ENCODE results near the gene ACACA. TPM values are rescaled to one million over a fixed set of nuclear protein-coding genes. Genes with fewer than 3 reads are reported as not detected.
A peak's percentile ranks its signal among the peaks of the same experiment; 100 is the strongest.

The ACACA gene
- polyA plus RNA-seq, 1 donor = 24.6 TPM

GRCh38 chr17:37109106-37109505 lies 297.5 kb downstream of the ACACA start:
- DNase-seq = no peak
- Histone ChIP-seq H3K4me3 (ENCODE audit: low read length) (no peak overlapping the region), H3K4me1 (ENCODE audit: control insufficient read depth, insufficient read depth, low read length) (no peaks in the 10 kb centered on the region), H3K36me3 (ENCODE audit: control insufficient read depth, insufficient read depth, low read length) (peaks cover 39% of the 10 kb centered on the region), H3K27ac (ENCODE audit: low read length) (no peak overlapping the region), H3K27me3 (ENCODE audit: control insufficient read depth, insufficient read depth, low read length) (no peaks in the 10 kb centered on the region), H3K9me3 (ENCODE audit: control insufficient read depth, low read depth, low read length) (no peaks in the 10 kb centered on the region)
- 92% methylated on average over 2 of the region's 5 CpGs for WGBS (ENCODE audit: insufficient coverage, low lambda C conversion rate)

GRCh38 chr17:37107406-37108083 lies 299.1 kb downstream of the ACACA start:
- H3K27ac ChIP-seq (ENCODE audit: low read length) = no peak overlapping the region

GRCh38 chr17:37106049-37106448 lies 300.6 kb downstream of the ACACA start:
- WGBS (ENCODE audit: insufficient coverage, low lambda C conversion rate) = no CpG with 5 or more reads among the region's 1 CpG
- Histone ChIP-seq H3K27ac (ENCODE audit: low read length) (no peak overlapping the region), H3K36me3 (ENCODE audit: control insufficient read depth, insufficient read depth, low read length) (peaks cover 33% of the 10 kb centered on the region), H3K9me3 (ENCODE audit: control insufficient read depth, low read depth, low read length) (no peaks in the 10 kb centered on the region), H3K4me3 (ENCODE audit: low read length) (no peak overlapping the region), H3K4me1 (ENCODE audit: control insufficient read depth, insufficient read depth, low read length) (no peaks in the 10 kb centered on the region), H3K27me3 (ENCODE audit: control insufficient read depth, insufficient read depth, low read length) (no peaks in the 10 kb centered on the region)
- no peak for DNase-seq

More at GRCh38 chr17:37107406-37108083, 299.1 kb downstream of the ACACA start:
- Histone ChIP-seq H3K36me3 (ENCODE audit: control insufficient read depth, insufficient read depth, low read length) (peaks cover 40% of the 10 kb centered on the region), H3K9me3 (ENCODE audit: control insufficient read depth, low read depth, low read length) (no peaks in the 10 kb centered on the region), H3K27me3 (ENCODE audit: control insufficient read depth, insufficient read depth, low read length) (no peaks in the 10 kb centered on the region), H3K4me3 (ENCODE audit: low read length) (no peak overlapping the region), H3K4me1 (ENCODE audit: control insufficient read depth, insufficient read depth, low read length) (no peaks in the 10 kb centered on the region)
- no peak for DNase-seq
- WGBS (ENCODE audit: insufficient coverage, low lambda C conversion rate) = no CpG with 5 or more reads among the region's 7 CpGs

GRCh38 chr17:37103231-37103630 lies 303.4 kb downstream of the ACACA start:
- Histone ChIP-seq H3K4me1 (ENCODE audit: control insufficient read depth, insufficient read depth, low read length) (peaks cover 11% of the 10 kb centered on the region), H3K36me3 (ENCODE audit: control insufficient read depth, insufficient read depth, low read length) (peaks cover 22% of the 10 kb centered on the region), H3K27ac (ENCODE audit: low read length) (no peak overlapping the region), H3K4me3 (ENCODE audit: low read length) (no peak overlapping the region), H3K27me3 (ENCODE audit: control insufficient read depth, insufficient read depth, low read length) (no peaks in the 10 kb centered on the region), H3K9me3 (ENCODE audit: control insufficient read depth, low read depth, low read length) (no peaks in the 10 kb centered on the region)
- DNase-seq = no peak
- WGBS (ENCODE audit: insufficient coverage, low lambda C conversion rate) = 67% methylated on average over 1 of the region's 4 CpGs

GRCh38 chr17:37101306-37101705 lies 305.3 kb downstream of the ACACA start:
- WGBS (ENCODE audit: insufficient coverage, low lambda C conversion rate) = 100% methylated on average over 1 of the region's 2 CpGs
- Histone ChIP-seq H3K4me1 (ENCODE audit: control insufficient read depth, insufficient read depth, low read length) (peaks cover 13% of the 10 kb centered on the region), H3K9me3 (ENCODE audit: control insufficient read depth, low read depth, low read length) (no peaks in the 10 kb centered on the region), H3K27me3 (ENCODE audit: control insufficient read depth, insufficient read depth, low read length) (no peaks in the 10 kb centered on the region), H3K27ac (ENCODE audit: low read length) (no peak overlapping the region), H3K4me3 (ENCODE audit: low read length) (no peak overlapping the region), H3K36me3 (ENCODE audit: control insufficient read depth, insufficient read depth, low read length) (peaks cover 26% of the 10 kb centered on the region)
- DNase-seq = no peak

GRCh38 chr17:37100231-37100630 lies 306.4 kb downstream of the ACACA start:
- DNase-seq = no peak
- no peak overlapping the region for H3K4me3 ChIP-seq (ENCODE audit: low read length)
- no peaks in the 10 kb centered on the region for H3K9me3 ChIP-seq (ENCODE audit: control insufficient read depth, low read depth, low read length)
- no peak overlapping the region for H3K27ac ChIP-seq (ENCODE audit: low read length)
- H3K4me1 ChIP-seq (ENCODE audit: control insufficient read depth, insufficient read depth, low read length) = peaks cover 20% of the 10 kb centered on the region
- peaks cover 34% of the 10 kb centered on the region for H3K36me3 ChIP-seq (ENCODE audit: control insufficient read depth, insufficient read depth, low read length)
- WGBS (ENCODE audit: insufficient coverage, low lambda C conversion rate) = 100% methylated on average over 3 of the region's 4 CpGs
- H3K27me3 ChIP-seq (ENCODE audit: control insufficient read depth, insufficient read depth, low read length) = no peaks in the 10 kb centered on the region

GRCh38 chr17:37098910-37099664 lies 307.5 kb downstream of the ACACA start:
- peak overlapping the region; percentile 71 for H3K27ac ChIP-seq (ENCODE audit: low read length)
- no peaks in the 10 kb centered on the region for H3K27me3 ChIP-seq (ENCODE audit: control insufficient read depth, insufficient read depth, low read length)
- WGBS (ENCODE audit: insufficient coverage, low lambda C conversion rate) = 57% methylated on average over 1 of the region's 9 CpGs
- no peaks in the 10 kb centered on the region for H3K9me3 ChIP-seq (ENCODE audit: control insufficient read depth, low read depth, low read length)
- DNase-seq = peak; percentile 48 to 76
- H3K4me3 ChIP-seq (ENCODE audit: low read length) = no peak overlapping the region
- peaks cover 20% of the 10 kb centered on the region for H3K4me1 ChIP-seq (ENCODE audit: control insufficient read depth, insufficient read depth, low read length)
- H3K36me3 ChIP-seq (ENCODE audit: control insufficient read depth, insufficient read depth, low read length) = peaks cover 41% of the 10 kb centered on the region

- Histone ChIP-seq H3K9me3 (ENCODE audit: control insufficient read depth, low read depth, low read length) (no peaks in the 10 kb centered on the region), H3K4me1 (ENCODE audit: control insufficient read depth, insufficient read depth, low read length) (peaks cover 24% of the 10 kb centered on the region), H3K27me3 (ENCODE audit: control insufficient read depth, insufficient read depth, low read length) (no peaks in the 10 kb centered on the region), H3K27ac (ENCODE audit: low read length) (peak overlapping the region; percentile 71), H3K36me3 (ENCODE audit: control insufficient read depth, insufficient read depth, low read length) (peaks cover 35% of the 10 kb centered on the region), H3K4me3 (ENCODE audit: low read length) (no peak overlapping the region)
- no peak for DNase-seq
- no CpG with 5 or more reads among the region's 5 CpGs for WGBS (ENCODE audit: insufficient coverage, low lambda C conversion rate)
These were observed 308.5 kb downstream of the ACACA start for GRCh38 chr17:37098152-37098551.

- Histone ChIP-seq H3K36me3 (ENCODE audit: control insufficient read depth, insufficient read depth, low read length) (peaks cover 38% of the 10 kb centered on the region), H3K4me3 (ENCODE audit: low read length) (no peak overlapping the region), H3K27ac (ENCODE audit: low read length) (no peak overlapping the region), H3K27me3 (ENCODE audit: control insufficient read depth, insufficient read depth, low read length) (no peaks in the 10 kb centered on the region), H3K4me1 (ENCODE audit: control insufficient read depth, insufficient read depth, low read length) (peaks cover 33% of the 10 kb centered on the region), H3K9me3 (ENCODE audit: control insufficient read depth, low read depth, low read length) (no peaks in the 10 kb centered on the region)
- DNase-seq = no peak
- WGBS (ENCODE audit: insufficient coverage, low lambda C conversion rate) = no CpG with 5 or more reads among the region's 2 CpGs
These were observed 309.5 kb downstream of the ACACA start for GRCh38 chr17:37097154-37097553.

- H3K4me1 ChIP-seq (ENCODE audit: control insufficient read depth, insufficient read depth, low read length) = peaks cover 42% of the 10 kb centered on the region
- H3K27me3 ChIP-seq (ENCODE audit: control insufficient read depth, insufficient read depth, low read length) = no peaks in the 10 kb centered on the region
- DNase-seq = peak in 1 of 2 donors; percentile 70
- no peaks in the 10 kb centered on the region for H3K9me3 ChIP-seq (ENCODE audit: control insufficient read depth, low read depth, low read length)
- peaks cover 35% of the 10 kb centered on the region for H3K36me3 ChIP-seq (ENCODE audit: control insufficient read depth, insufficient read depth, low read length)
- WGBS (ENCODE audit: insufficient coverage, low lambda C conversion rate) = no CpG with 5 or more reads among the region's 2 CpGs
- H3K27ac ChIP-seq (ENCODE audit: low read length) = no peak overlapping the region
- H3K4me3 ChIP-seq (ENCODE audit: low read length) = no peak overlapping the region
These were observed 310.6 kb downstream of the ACACA start for GRCh38 chr17:37096071-37096470.

Data from large intestine (tissue), 3 donors.